ENCODE data around the gene KLF9. TPM values are rescaled to one million over a fixed set of nuclear protein-coding genes. Genes with fewer than 3 reads are reported as not detected.

Gene KLF9
- total RNA-seq, 1 experiment from 2014 or later, result 0.26 TPM

GRCh38 chr9:70419556-70420440 is 5.3 kb upstream of the KLF9 start:
- Histone ChIP-seq H3K18ac (ENCODE audit: insufficient read length, low read depth, low read length) (peak overlapping the region; percentile 81), H3K79me1 (ENCODE audit: insufficient read depth, low read depth, low read length, poor library complexity, severe bottlenecking) (no peaks in the 10 kb centered on the region), H2BK20ac (ENCODE audit: low read depth, low read length, poor library complexity, severe bottlenecking) (no peak overlapping the region), H3K56ac (ENCODE audit: insufficient read length, low read depth, low read length) (no peak overlapping the region), H2AK5ac (ENCODE audit: insufficient read length, low read length) (no peak overlapping the region), H3K27me3 (ENCODE audit: insufficient read depth, low read length) (no peaks in the 10 kb centered on the region; the same call in 1 of the 2 replicates), H3K9me3 (ENCODE audit: control insufficient read depth, low read depth, low read length) (no peaks in the 10 kb centered on the region), H3K9ac (ENCODE audit: extremely low read depth, insufficient read length, low read length) (peak overlapping the region; percentile 64), H3K4me1 (ENCODE audit: insufficient read depth, low read length) (peaks cover 5% of the 10 kb centered on the region; the same call in 1 of the 2 replicates), H2BK12ac (ENCODE audit: insufficient read length, low read depth, low read length) (no peak overlapping the region), H4K5ac (ENCODE audit: insufficient read length, low read depth, low read length) (no peak overlapping the region), H4K20me1 (ENCODE audit: control insufficient read depth, insufficient read depth, insufficient read length) (no peaks in the 10 kb centered on the region), H2BK5ac (ENCODE audit: insufficient read length, low read length) (no peak overlapping the region), H3K14ac (ENCODE audit: insufficient read depth, low read length) (peak overlapping the region; percentile 62), H2BK120ac (ENCODE audit: low read depth, low read length, poor library complexity, severe bottlenecking) (no peak overlapping the region), H3K23me2 (ENCODE audit: insufficient read length, low read depth, low read length, poor library complexity, severe bottlenecking) (peaks cover 18% of the 10 kb centered on the region), H4K8ac (replicated peaks; ENCODE audit: insufficient read length, low read depth, low read length) (no peak overlapping the region), H2BK15ac (ENCODE audit: low read depth, low read length) (no peak overlapping the region), H3K23ac (ENCODE audit: insufficient read length, low read depth, low read length) (no peak overlapping the region), H3K27ac (ENCODE audit: insufficient read length, low read depth, low read length) (no peak overlapping the region), H3T11ph (ENCODE audit: low read length) (no peak overlapping the region), H4K91ac (ENCODE audit: insufficient read length, low read depth, low read length) (no peak overlapping the region), H3K79me2 (ENCODE audit: insufficient read depth, low read length) (no peaks in the 10 kb centered on the region), H3K4me2 (ENCODE audit: insufficient read depth, insufficient read length, low read length) (peak overlapping the region; percentile 61), H2AFZ (ENCODE audit: low read length) (no peak overlapping the region), H3K4ac (ENCODE audit: low read depth, low read length) (no peak overlapping the region)
- H3K9me3 Mint-ChIP-seq, result no peaks in the 10 kb centered on the region
- TF ChIP-seq CTCF (conservative IDR thresholded peaks at IDR 0.05), result peak; percentile 10; the same call in 1 of the 3 replicates
- peak overlapping the region; percentile 78 to 94 for H3K4me3 Mint-ChIP-seq
- WGBS (ENCODE audit: extremely low coverage, insufficient read length, low lambda C conversion rate), result no CpG with 5 or more reads among the region's 60 CpGs
- no peaks in the 10 kb centered on the region for H3K36me3 Mint-ChIP-seq (ENCODE audit: insufficient read depth in 1 of 3, low read depth in 3 of 3)
- H3K27me3 Mint-ChIP-seq (ENCODE audit: low read depth), result peaks cover 57% of the 10 kb centered on the region
- peak; percentile 71 for DNase-seq
- H3K27ac Mint-ChIP-seq, result peak overlapping the region; percentile 79 to 93 (median 91); a peak in 6 of 7 replicates
- peaks cover 22 to 32% of the 10 kb centered on the region in 2 experiments for H3K4me1 Mint-ChIP-seq

All from H9 (cell line).